ENCODE data around the gene BDP1.
"Not testable (repeated sequence)": the region's sequence is repeated elsewhere in the genome, so short reads cannot be mapped to it uniquely, and the experiment has no call there.

- TF ChIP-seq, protein P1, sequence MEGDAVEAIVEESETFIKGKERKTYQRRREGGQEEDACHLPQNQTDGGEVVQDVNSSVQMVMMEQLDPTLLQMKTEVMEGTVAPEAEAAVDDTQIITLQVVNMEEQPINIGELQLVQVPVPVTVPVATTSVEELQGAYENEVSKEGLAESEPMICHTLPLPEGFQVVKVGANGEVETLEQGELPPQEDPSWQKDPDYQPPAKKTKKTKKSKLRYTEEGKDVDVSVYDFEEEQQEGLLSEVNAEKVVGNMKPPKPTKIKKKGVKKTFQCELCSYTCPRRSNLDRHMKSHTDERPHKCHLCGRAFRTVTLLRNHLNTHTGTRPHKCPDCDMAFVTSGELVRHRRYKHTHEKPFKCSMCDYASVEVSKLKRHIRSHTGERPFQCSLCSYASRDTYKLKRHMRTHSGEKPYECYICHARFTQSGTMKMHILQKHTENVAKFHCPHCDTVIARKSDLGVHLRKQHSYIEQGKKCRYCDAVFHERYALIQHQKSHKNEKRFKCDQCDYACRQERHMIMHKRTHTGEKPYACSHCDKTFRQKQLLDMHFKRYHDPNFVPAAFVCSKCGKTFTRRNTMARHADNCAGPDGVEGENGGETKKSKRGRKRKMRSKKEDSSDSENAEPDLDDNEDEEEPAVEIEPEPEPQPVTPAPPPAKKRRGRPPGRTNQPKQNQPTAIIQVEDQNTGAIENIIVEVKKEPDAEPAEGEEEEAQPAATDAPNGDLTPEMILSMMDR (IDR thresholded peaks at IDR 0.05; ENCODE audit: low read depth, low read length) = not testable (repeated sequence)
- TF ChIP-seq MAX (IDR thresholded peaks at IDR 0.05; ENCODE audit: low read depth, low read length) = not testable (repeated sequence)
Observed at GRCh38 chr5:71432410-71432809, 23.0 kb upstream of the BDP1 start.

Measured in NB4 (cell line).